Activated gamma-delta T cell (primary cell): ENCODE measurements around the gene ELOVL1.

Experiments
- DNase-seq: peaks from one replicate; lab custom pipeline; 2025; lab: John Stamatoyannopoulos, UW

ELOVL1 gene

DNA sequence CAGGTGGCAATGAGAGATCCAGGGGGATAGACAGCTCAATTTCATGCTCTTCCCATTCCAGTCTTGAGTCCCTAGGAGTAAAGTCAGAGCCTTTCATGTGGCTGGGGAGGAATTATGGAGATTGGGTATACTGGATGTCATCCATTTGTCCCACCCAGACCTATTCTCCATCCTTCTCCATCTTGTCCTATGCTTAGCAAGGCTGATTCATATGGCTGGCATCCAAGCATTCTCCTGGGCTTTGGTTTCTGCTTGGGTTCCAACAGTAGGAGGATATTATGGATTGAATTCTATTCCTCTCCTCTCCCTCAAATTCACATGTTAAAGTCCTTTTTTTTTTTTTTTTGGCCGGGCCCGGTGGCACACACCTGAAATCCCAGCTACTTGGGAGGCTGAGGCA is 12.9 kb downstream of the ELOVL1 start:
- DNase-seq: no peak

GRCh38 chr1:43354471-43354870 is 13.3 kb downstream of the ELOVL1 start:
- no peak for DNase-seq

DNA sequence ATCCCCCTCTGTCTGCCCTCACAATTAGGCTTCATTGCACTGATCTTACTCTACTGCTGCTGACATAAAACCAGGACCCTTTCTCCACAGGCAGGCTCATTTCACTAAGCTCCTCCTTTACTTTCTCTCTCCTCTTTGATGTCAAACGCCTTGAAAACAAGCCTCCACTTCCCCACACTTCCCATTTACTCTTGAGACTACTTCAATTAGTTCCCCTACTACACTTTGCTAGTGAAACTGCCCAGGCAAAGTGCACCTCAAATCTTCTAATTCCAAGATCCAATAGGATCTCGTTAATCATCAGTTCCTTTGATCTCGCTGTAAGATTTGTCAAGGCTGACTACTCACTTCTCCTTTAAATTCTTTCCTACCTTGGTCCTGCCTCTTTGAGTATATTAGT is 14.9 kb downstream of the ELOVL1 start:
- no peak for DNase-seq

- DNase-seq: no peak
These were observed 15.5 kb downstream of the ELOVL1 start for GRCh38 chr1:43352351-43352705.

- DNase-seq: no peak
These were observed 16.1 kb downstream of the ELOVL1 start for GRCh38 chr1:43351421-43352350.

GRCh38 chr1:43350976-43351375 is 16.8 kb downstream of the ELOVL1 start:
- no peak for DNase-seq

- DNase-seq: no peak
These were observed 18.1 kb downstream of the ELOVL1 start for GRCh38 chr1:43349594-43350306.

DNA sequence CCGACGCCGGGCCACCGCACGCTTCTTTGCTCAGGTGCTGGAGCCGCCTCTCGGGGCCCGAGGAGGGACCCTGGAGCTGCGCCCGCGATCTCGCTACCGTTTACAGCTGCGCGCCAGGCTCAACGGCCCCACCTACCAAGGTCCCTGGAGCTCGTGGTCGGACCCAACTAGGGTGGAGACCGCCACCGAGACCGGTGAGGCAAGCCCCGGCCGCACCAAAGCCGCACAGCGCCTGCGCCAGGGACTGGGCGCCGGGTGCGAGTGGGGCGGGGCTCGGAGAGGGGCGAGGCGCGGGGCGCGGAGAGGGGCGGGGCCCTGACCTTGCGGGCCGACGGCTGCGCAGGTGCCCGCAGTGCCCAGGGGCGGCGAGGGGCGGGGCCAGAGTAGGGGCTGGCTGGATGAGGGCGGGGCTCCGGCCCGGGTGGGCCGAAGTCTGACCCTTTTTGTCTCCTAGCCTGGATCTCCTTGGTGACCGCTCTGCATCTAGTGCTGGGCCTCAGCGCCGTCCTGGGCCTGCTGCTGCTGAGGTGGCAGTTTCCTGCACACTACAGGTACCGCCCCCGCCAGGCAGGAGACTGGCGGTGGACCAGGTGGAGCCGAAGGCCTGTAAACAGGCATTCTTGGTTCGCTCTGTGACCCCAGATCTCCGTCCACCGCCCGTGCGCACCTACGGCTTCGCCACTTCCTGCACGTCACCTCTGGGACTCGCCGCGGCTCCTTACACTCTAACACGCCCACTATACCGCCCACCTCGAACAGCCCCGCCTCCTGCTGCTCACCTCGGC is 18.8 kb downstream of the ELOVL1 start:
- DNase-seq: peak; percentile 42

- no peak for DNase-seq
These were observed 19.4 kb downstream of the ELOVL1 start for GRCh38 chr1:43348343-43348808.

DNA sequence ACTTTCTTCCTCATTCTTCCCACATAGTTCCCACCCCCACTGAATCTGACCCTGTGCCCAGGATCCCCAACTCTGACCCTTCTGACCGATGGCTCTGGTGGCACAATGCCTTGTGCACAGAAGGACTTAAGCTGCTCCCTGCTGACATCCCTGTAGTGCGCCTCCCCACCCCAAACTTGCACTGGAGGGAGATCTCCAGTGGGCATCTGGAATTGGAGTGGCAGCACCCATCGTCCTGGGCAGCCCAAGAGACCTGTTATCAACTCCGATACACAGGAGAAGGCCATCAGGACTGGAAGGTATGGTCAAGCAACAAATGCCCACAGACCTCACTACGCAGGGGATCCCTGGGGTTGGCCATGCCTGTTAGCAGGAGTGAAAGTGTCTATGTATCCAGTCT is 21.2 kb downstream of the ELOVL1 start:
- DNase-seq: no peak

DNA sequence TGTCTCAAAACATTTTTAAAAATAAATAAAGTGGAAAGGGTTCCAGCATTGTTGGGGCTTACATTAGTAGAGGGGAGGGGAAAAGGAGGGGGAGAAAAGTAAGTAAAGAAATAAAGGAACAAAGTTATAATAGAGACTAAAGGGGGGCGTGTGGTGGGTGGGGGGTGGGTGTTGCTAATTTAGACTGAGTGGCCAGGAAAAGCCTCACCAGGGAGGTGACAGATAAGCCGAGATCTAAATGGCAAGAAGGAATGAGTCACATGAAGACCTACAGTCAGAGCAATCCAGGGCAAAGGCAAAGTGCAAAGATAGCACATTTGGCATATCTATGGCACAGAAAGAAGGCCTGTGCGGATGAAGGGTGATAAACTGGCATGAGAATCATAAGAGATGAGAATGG is 22.7 kb downstream of the ELOVL1 start:
- no peak for DNase-seq

DNA sequence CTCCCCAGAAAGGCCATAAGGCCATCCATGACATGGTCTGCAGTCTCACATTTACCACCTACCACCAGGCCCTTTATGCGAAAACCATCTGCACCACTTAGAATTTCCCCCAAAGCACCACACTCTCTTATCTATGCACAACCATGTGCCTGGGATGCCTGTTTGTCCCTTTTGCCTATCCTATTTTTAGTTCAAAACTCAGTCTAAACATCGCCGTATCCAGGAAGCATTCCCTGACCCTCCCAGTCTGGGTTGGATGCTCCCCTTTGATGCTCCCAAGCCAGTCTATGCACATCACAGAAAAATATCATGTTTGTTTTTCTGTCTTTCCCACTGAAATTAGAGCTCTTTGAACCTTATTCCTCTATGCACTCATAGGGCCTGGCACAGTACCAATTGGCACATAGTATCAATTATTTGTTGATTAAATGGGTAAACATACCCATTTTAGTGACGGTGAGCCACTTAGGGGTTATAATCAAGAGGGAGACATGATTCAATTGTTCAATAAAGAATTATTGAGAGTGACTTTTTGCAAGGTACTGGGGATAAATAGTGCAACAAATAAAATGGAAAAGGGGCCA is 23.5 kb downstream of the ELOVL1 start:
- DNase-seq: no peak

DNA sequence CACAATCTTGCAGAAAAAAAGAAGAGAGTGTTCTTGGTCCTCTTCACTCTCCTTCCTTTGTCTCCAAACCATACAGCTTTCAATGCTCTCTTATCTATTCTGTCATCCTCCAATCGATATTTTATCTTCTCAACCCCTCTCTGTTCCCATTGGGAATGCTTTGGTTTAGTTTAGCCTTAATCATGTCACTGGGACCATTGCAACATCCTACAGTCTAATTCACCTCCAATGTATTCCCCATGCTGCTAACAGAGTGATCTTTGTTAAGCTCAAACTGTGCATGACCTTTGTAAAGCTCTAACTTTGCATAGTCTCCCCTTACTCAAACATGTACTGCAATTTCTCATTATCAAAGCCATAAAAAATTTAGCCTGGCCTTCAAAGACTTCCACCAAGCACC is 27.3 kb downstream of the ELOVL1 start:
- no peak for DNase-seq

DNA sequence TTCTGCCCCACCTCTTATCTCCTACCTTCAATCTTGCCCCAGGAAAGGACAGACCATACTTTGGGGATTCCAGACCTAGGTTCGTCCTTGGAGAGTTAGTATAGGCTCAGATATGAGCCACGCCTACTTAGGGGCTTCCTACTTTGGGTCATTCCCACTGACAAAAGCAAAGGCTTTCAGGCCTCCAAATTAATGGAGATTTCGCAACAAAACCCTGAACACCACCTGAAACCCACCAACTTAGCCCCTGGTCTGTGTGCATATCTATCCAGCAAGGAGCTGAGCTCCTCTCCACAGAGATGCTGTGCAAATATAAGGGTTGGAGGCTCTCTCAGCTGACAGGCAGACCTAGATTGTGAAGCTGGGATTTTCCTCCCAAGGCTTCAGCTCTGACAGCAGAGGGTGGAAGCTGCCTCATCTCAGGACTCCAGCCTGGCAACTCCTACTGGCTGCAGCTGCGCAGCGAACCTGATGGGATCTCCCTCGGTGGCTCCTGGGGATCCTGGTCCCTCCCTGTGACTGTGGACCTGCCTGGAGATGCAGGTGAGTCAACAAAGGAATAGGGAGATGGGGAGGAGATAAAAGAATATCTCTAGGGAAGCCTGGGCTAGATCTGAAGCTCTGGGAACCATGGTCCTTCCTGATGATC is 28.1 kb downstream of the ELOVL1 start:
- no peak for DNase-seq

- no peak for DNase-seq
These were observed 29.8 kb downstream of the ELOVL1 start for GRCh38 chr1:43338001-43338400.

GRCh38 chr1:43337588-43337987 is 30.2 kb downstream of the ELOVL1 start, which contains the start of gene MPL:
TSS of gene MPL (plus strand) at chr1:43337818. CDS start at chr1:43337849, 31 bp downstream.
- no peak for DNase-seq

DNA sequence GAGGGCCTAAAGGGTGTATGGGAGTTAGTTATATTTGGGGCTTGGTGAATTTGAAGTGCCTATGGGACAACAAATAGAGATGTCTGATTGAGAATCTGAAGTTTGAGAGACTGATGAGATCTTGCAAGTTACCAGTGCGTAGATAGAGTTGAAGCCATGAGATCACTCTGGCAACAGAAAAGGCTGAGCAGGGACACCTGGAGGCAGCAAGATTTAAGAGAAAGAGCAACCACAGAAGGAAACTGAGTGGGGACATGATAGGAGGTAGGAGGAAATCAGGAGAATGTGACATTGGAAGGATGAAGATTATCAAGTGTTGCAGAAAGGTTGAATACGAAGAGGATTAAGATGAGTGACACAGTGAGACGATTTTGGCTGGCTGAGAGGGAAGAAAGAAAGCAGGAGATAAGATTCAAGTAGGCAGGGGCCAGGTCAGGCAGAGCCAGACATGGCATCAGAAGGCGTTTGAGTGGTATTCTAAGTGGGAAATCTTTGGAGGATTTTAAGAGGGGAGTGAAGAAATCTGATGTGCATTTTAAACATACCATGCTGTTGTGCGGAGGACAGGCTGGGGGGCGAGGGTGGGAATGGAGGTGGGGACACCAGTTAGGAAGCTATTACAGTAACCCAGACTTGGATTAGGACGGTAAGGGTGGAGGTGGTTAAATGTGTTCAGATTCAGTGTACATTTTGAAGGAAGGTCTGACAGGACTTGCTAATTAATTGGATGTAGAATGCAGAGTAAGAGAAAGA is 33.2 kb downstream of the ELOVL1 start:
- no peak for DNase-seq

GRCh38 chr1:43331688-43332087 is 36.1 kb downstream of the ELOVL1 start:
- no peak for DNase-seq

- no peak for DNase-seq
These were observed 37.6 kb downstream of the ELOVL1 start for GRCh38 chr1:43329995-43330751.
